Uterus (tissue), 4 donors: ENCODE data around the gene RPAP3. TPM values are rescaled to one million over a fixed set of nuclear protein-coding genes. Genes with fewer than 3 reads are reported as not detected.

Experiments
- DNase-seq, 2 donors: peaks; one replicate each; pipeline ENCODE4 v3.0.0-alpha.2; 2019 to 2020
- H3K27ac ChIP-seq, 2 donors: fragments of 200-600 bp; sonication (generic); 1 replicate in 1 of 2; 2 replicates in 1 of 2; pipeline ENCODE4 v1.5.1; 2016 to 2018
- H3K27me3 ChIP-seq, 2 donors: fragments of 200-600 bp; sonication (generic); one replicate each; pipeline ENCODE4 v1.5.1; 2018 to 2019; ENCODE audit warnings: control low read depth in 1 of 2
- H3K36me3 ChIP-seq, 2 donors: fragments of 200-600 bp; sonication (generic); one replicate each; pipeline ENCODE4 v1.5.1; 2019; ENCODE audit warnings: control low read depth in 1 of 2
- H3K4me1 ChIP-seq, 2 donors: fragments of 200-600 bp; sonication (generic); one replicate each; pipeline ENCODE4 v1.5.1; 2018 to 2019; ENCODE audit warnings: control low read depth in 1 of 2
- H3K4me3 ChIP-seq, 2 donors: fragments of 200-600 bp; sonication (generic); 1 replicate in 1 of 2; 2 replicates in 1 of 2; pipeline ENCODE4 v1.5.1; 2018 to 2019; ENCODE audit warnings: mild to moderate bottlenecking in 1 of 2
- H3K9me3 ChIP-seq, 2 donors: fragments of 200-600 bp; sonication (generic); one replicate each; pipeline ENCODE4 v1.5.1; 2019; ENCODE audit warnings: control low read depth in 1 of 2
- POLR2A ChIP-seq, 2 donors: fragments of 450-650 bp; IDR thresholded peaks; one replicate each; pipeline ENCODE4 v1.6.1; 2016; ENCODE audit warnings: antibody characterized with exemption in 2 of 2, mild to moderate bottlenecking in 1 of 2, moderate library complexity in 1 of 2
- intact Hi-C: fragments of 100-400 bp; cut with DNase I; formaldehyde crosslinking; loops from one replicate; pipeline ENCODE4 v1.15.1; 2023; ENCODE audit warnings: low total_unique reads
- total RNA-seq, 4 donors: library from RNA; depleted of rRNA in 3 of 4; stranded (reverse); fragments of >200 nt in 3 of 4; gene quantifications; one replicate each; pipeline versions ENCODE4 v1.1.0 to v1.2.4, GENCODE V29; 2014 to 2023
- TF ChIP-seq, protein P1 (sequence below), 4 experiments: fragments of 200-600 bp in 2 of 4; fragments of 450-650 bp in 2 of 4; sonication (generic) in 2 of 4; IDR thresholded peaks; one replicate each; pipeline ENCODE4 v1.5.1; 2016 to 2019; ENCODE audit warnings: antibody characterized with exemption in 4 of 4, mild to moderate bottlenecking in 2 of 4, moderate library complexity in 1 of 4
- donor health status: DM: yes; HTN: yes; CAD: no.

The RPAP3 gene
- total RNA-seq, 4 donors from 2014 or later = 16.8 to 33.6 (median 22.2) TPM

- peaks cover 9 to 30% of the 10 kb centered on the region in 2 donors for H3K4me1 ChIP-seq
- no peaks in the 10 kb centered on the region for H3K36me3 ChIP-seq
- H3K9me3 ChIP-seq = no peaks in the 10 kb centered on the region
- H3K4me3 ChIP-seq = no peak overlapping the region
- peak overlapping the region; percentile 17 to 79 for H3K27ac ChIP-seq
- no peaks in the 10 kb centered on the region for H3K27me3 ChIP-seq
- TF ChIP-seq POLR2A (IDR thresholded peaks at IDR 0.05) = no peak
- TF ChIP-seq, protein P1, sequence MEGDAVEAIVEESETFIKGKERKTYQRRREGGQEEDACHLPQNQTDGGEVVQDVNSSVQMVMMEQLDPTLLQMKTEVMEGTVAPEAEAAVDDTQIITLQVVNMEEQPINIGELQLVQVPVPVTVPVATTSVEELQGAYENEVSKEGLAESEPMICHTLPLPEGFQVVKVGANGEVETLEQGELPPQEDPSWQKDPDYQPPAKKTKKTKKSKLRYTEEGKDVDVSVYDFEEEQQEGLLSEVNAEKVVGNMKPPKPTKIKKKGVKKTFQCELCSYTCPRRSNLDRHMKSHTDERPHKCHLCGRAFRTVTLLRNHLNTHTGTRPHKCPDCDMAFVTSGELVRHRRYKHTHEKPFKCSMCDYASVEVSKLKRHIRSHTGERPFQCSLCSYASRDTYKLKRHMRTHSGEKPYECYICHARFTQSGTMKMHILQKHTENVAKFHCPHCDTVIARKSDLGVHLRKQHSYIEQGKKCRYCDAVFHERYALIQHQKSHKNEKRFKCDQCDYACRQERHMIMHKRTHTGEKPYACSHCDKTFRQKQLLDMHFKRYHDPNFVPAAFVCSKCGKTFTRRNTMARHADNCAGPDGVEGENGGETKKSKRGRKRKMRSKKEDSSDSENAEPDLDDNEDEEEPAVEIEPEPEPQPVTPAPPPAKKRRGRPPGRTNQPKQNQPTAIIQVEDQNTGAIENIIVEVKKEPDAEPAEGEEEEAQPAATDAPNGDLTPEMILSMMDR (IDR thresholded peaks at IDR 0.05) = no peak
- intact Hi-C loops = no loop called here
- no peak for DNase-seq
Observed at GRCh38 chr12:47739297-47739696, 33.5 kb upstream of the RPAP3 start.

DNA sequence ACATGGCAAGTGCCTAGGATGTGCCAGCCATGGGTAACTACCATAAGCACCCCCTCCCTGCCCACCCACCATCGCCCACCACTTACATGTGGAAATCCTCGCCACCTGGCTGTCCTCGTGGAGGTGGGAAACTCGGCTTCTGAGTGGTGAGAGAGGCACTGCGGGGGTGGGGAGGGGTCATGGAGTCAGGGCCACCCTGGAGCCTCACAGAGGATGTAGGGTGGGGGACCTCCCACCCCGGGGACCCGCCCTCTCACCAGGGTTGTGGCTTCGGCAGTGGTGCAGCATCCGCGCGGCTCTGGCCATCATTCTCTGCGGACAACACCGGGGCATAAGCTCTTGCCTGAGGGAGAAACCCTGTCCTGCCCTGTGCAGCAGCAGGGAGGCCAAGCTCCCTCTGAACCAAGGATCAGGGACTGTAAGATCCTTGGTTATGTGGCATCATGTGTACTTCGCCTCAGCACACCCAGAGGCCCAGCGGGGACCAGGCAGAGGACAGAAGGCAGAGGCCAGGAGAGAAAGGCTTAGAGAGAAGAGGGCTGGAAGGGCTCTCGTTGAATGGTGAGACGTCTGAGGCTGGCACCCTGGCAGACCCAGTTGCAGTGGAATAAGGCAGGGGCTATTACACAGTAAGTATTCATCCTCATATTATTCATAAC is 32.2 kb upstream of the RPAP3 start:
- peak in 1 of 2 donors; percentile 36 for DNase-seq
- Histone ChIP-seq H3K4me3 (no peak overlapping the region), H3K27me3 (no peaks in the 10 kb centered on the region), H3K27ac (peak overlapping the region; percentile 79 to 84), H3K9me3 (no peaks in the 10 kb centered on the region), H3K4me1 (peaks cover 9 to 30% of the 10 kb centered on the region in 2 donors), H3K36me3 (no peaks in the 10 kb centered on the region)
- TF ChIP-seq, protein P1 (IDR thresholded peaks at IDR 0.05) = no peak
- no peak for TF ChIP-seq POLR2A (IDR thresholded peaks at IDR 0.05)
- intact Hi-C loops = no loop called here

DNA sequence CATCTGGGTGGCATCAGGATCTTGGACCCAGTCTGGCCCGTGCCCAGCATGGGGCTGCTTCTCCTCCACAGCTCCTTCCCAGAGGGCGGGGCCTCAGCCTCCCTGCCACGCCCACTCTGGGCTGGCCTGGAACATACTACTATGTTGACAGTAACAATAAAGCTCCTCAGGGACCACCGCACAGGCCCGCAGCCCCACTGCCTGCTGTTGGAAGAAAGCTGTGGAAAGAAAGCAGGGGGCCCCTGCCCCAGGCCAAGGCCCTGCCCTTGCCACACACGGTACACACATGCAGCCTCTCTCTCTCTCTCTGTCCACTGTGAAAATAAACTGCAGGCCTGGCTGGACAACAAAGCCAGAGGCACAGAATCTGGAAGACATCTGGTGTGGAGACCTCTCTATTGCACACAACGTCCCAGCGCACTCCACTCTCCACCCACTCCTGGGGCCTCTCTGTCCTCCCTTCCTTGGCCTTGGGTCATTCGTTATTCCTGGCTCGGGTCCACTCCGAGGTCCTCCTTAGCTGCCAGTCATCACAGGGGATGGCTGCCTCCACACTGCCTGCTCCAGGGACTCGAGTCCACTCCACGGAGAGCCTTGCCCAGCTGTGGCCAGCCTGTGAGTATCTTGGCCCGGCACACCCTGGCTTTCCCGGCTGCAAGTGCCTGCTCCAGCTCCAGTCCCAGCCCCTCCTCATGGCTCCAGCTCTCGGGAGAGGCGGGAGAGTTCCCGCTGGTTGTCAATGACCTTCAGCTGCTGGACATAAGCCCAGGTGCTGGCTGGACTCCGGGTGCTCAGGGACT is 31.2 kb upstream of the RPAP3 start:
- DNase-seq = peak; percentile 85 to 89
- Histone ChIP-seq H3K27me3 (no peaks in the 10 kb centered on the region), H3K9me3 (no peaks in the 10 kb centered on the region), H3K36me3 (no peaks in the 10 kb centered on the region), H3K4me1 (peaks cover 9 to 30% of the 10 kb centered on the region in 2 donors), H3K27ac (peak overlapping the region; percentile 79 to 84), H3K4me3 (peak overlapping the region in 1 of 2 donors; percentile 8)
- TF ChIP-seq POLR2A (IDR thresholded peaks at IDR 0.05) = no peak
- TF ChIP-seq, protein P1 (IDR thresholded peaks at IDR 0.05) = no peak
- intact Hi-C loops = no loop called here

- intact Hi-C loops = no loop called here
- H3K27ac ChIP-seq = peak overlapping the region; percentile 79 to 84
- TF ChIP-seq, protein P1 (IDR thresholded peaks at IDR 0.05) = no peak
- TF ChIP-seq POLR2A (IDR thresholded peaks at IDR 0.05) = no peak
- H3K36me3 ChIP-seq = no peaks in the 10 kb centered on the region
- H3K9me3 ChIP-seq = no peaks in the 10 kb centered on the region
- no peaks in the 10 kb centered on the region for H3K27me3 ChIP-seq
- no peak for DNase-seq
- peaks cover 9 to 30% of the 10 kb centered on the region in 2 donors for H3K4me1 ChIP-seq
- H3K4me3 ChIP-seq = no peak overlapping the region
Observed at GRCh38 chr12:47736216-47736615, 30.4 kb upstream of the RPAP3 start.

GRCh38 chr12:47735649-47736048 is 29.8 kb upstream of the RPAP3 start:
- Histone ChIP-seq H3K4me1 (peaks cover 9 to 30% of the 10 kb centered on the region in 2 donors), H3K27ac (peak overlapping the region; percentile 79 to 84), H3K9me3 (no peaks in the 10 kb centered on the region), H3K4me3 (no peak overlapping the region), H3K27me3 (no peaks in the 10 kb centered on the region), H3K36me3 (no peaks in the 10 kb centered on the region)
- intact Hi-C loops = no loop called here
- TF ChIP-seq, protein P1 (IDR thresholded peaks at IDR 0.05) = no peak
- TF ChIP-seq POLR2A (IDR thresholded peaks at IDR 0.05) = no peak
- DNase-seq = no peak
